Measurements from ENCODE around the gene KLRC1. TPM values are rescaled to one million over a fixed set of nuclear protein-coding genes. Genes with fewer than 3 reads are reported as not detected.
"Not testable (repeated sequence)": the region's sequence is repeated elsewhere in the genome, so short reads cannot be mapped to it uniquely, and the experiment has no call there.

The KLRC1 gene
- total RNA-seq, 4 donors from 2014 or later, result 1.2 to 4.8 TPM; not detected in 2

- Histone ChIP-seq H3K4me3 (no peak overlapping the region), H3K36me3 (no peaks in the 10 kb centered on the region), H3K9me3 (no peaks in the 10 kb centered on the region), H3K27ac (no peak overlapping the region), H3K4me1 (peaks cover 0 to 5% (median 2%) of the 10 kb centered on the region in 3 donors), H3K27me3 (no peaks in the 10 kb centered on the region)
- no peak for TF ChIP-seq POLR2A (IDR thresholded peaks at IDR 0.05)
- no peak for TF ChIP-seq CTCF (IDR thresholded peaks at IDR 0.05)
- no peak for DNase-seq
- intact Hi-C loops (cut with DNase I), result no loop called here
These were observed 52.3 kb downstream of the KLRC1 start for GRCh38 chr12:10400829-10401228.

- DNase-seq, result no peak
- TF ChIP-seq CTCF (IDR thresholded peaks at IDR 0.05), result no peak
- TF ChIP-seq POLR2A (IDR thresholded peaks at IDR 0.05), result no peak
- Histone ChIP-seq H3K27ac (no peak overlapping the region), H3K27me3 (no peaks in the 10 kb centered on the region), H3K36me3 (no peaks in the 10 kb centered on the region), H3K4me3 (no peak overlapping the region), H3K9me3 (no peaks in the 10 kb centered on the region), H3K4me1 (peaks cover 6 to 16% (median 12%) of the 10 kb centered on the region in 3 donors)
- 73 to 78% methylated on average over 2 of the region's 2 CpGs for WGBS, 2 donors
- intact Hi-C loops (cut with DNase I), result no loop called here
These were observed 55.0 kb downstream of the KLRC1 start for GRCh38 chr12:10398168-10398567.

- H3K27me3 ChIP-seq, result no peaks in the 10 kb centered on the region
- H3K4me3 ChIP-seq, result no peak overlapping the region
- no peaks in the 10 kb centered on the region for H3K9me3 ChIP-seq
- WGBS, 2 donors, result 63 to 83% methylated on average over 2 of the region's 2 CpGs
- no peak overlapping the region for H3K27ac ChIP-seq
- DNase-seq, result no peak
- intact Hi-C loops (cut with DNase I), result no loop called here
- H3K36me3 ChIP-seq, result no peaks in the 10 kb centered on the region
- H3K4me1 ChIP-seq, result peaks cover 6 to 24% (median 12%) of the 10 kb centered on the region in 3 donors
- TF ChIP-seq CTCF (IDR thresholded peaks at IDR 0.05), result no peak
- no peak for TF ChIP-seq POLR2A (IDR thresholded peaks at IDR 0.05)
These were observed 55.9 kb downstream of the KLRC1 start for GRCh38 chr12:10397296-10397695.

GRCh38 chr12:10396176-10396575, 57.0 kb downstream of the KLRC1 start:
- Histone ChIP-seq H3K27ac (peak overlapping the region in 1 of 4 donors; percentile 69), H3K4me1 (peaks cover 10 to 30% (median 12%) of the 10 kb centered on the region in 3 donors)
- H3K36me3 ChIP-seq; DNase-seq; H3K4me3 ChIP-seq; H3K27me3 ChIP-seq; H3K9me3 ChIP-seq; intact Hi-C loops (cut with DNase I): not testable (repeated sequence)
- WGBS, 2 donors, result 88 to 92% methylated on average over 15 of the region's 15 CpGs

Other genes starting within 250 kb of the KLRC1 start
- 10 to 100 TPM; 10.3 to 65.2 (median 24.5) TPM for gene GABARAPL1, start 240.5 kb downstream of the KLRC1 start, total RNA-seq
- gene KLRD1, start 145.5 kb downstream of the KLRC1 start, total RNA-seq, result 1 to 10 TPM in 3 of 4 donors, under 1 TPM in 1; 0.92 to 2.3 (median 1.6) TPM
- 10 to 100 TPM in 1 of 4 donors, 1 to 10 TPM in 2, not detected in 1; 1.6 to 10.7 (median 1.9) TPM for gene KLRK1, start 63.3 kb downstream of the KLRC1 start, total RNA-seq
- gene KLRC4, start 43.6 kb downstream of the KLRC1 start, total RNA-seq, result 1 to 10 TPM in 2 of 4 donors, not detected in 2; 1.0 to 4.2 TPM
- 1 to 10 TPM in 1 of 4 donors, not detected in 3; 1.5 TPM for gene KLRC3, start 32.8 kb downstream of the KLRC1 start, total RNA-seq
- gene KLRC2, start 17.4 kb downstream of the KLRC1 start, total RNA-seq, result 1 to 10 TPM in 1 of 4 donors, under 1 TPM in 2, not detected in 1; 0.35 to 6.3 (median 0.83) TPM
- under 1 TPM; 0.18 to 0.50 (median 0.30) TPM for gene EIF2S3B, start 52.5 kb upstream of the KLRC1 start, total RNA-seq
- gene MAGOHB, start 160.2 kb upstream of the KLRC1 start, total RNA-seq, result 10 to 100 TPM in 2 of 4 donors, 1 to 10 TPM in 2; 5.4 to 25.1 (median 9.8) TPM
- 10 to 100 TPM in 1 of 4 donors, 1 to 10 TPM in 3; 3.4 to 11.7 (median 8.2) TPM for gene STYK1, start 220.7 kb upstream of the KLRC1 start, total RNA-seq

All from esophagus squamous epithelium (tissue), 5 donors.